HepG2 (cell line): ENCODE data around the gene OPRL1. TPM values are rescaled to one million over a fixed set of nuclear protein-coding genes. Genes with fewer than 3 reads are reported as not detected.

ENCODE experiments used
- AKAP8 ChIP-seq: sonication (generic); formaldehyde crosslinking; IDR thresholded peaks from 2 replicates; pipeline ENCODE4 v1.5.1; 2020; ENCODE audit warnings: mild to moderate bottlenecking, missing genetic modification reagents
- ETV6 ChIP-seq: sonication (generic); formaldehyde crosslinking; conservative IDR thresholded peaks from 2 replicates; pipeline ENCODE4 v1.4.0; 2020; ENCODE audit warnings: missing genetic modification reagents
- FOXJ3 ChIP-seq: sonication (generic); formaldehyde crosslinking; IDR thresholded peaks from 2 replicates; pipeline ENCODE4 v1.4.0; 2020; ENCODE audit warnings: missing genetic modification reagents, mild to moderate bottlenecking, borderline replicate concordance
- HNF1A ChIP-seq, 2 experiments: sonication (generic) in 1 of 2; formaldehyde crosslinking in 1 of 2; IDR thresholded peaks; 2 replicates each; pipeline versions ENCODE4 v1.4.0 to v1.6.1; 2016 to 2020; ENCODE audit warnings: borderline replicate concordance in 1 of 2, low read depth in 1 of 2, mild to moderate bottlenecking in 1 of 2, missing genetic modification reagents in 1 of 2
- MNT ChIP-seq: fragments of 450-650 bp; IDR thresholded peaks from 2 replicates; pipeline ENCODE4 v1.6.1; 2016
- POLR2G ChIP-seq: fragments of 200-400 bp; formaldehyde crosslinking; IDR thresholded peaks from 2 replicates; pipeline ENCODE4 v1.6.1; 2018; ENCODE audit warnings: mild to moderate bottlenecking, low read depth, low read length, moderate library complexity
- RARA ChIP-seq: IDR thresholded peaks from 2 replicates; pipeline ENCODE4 v1.6.1; 2016; ENCODE audit warnings: missing genetic modification reagents, missing compliant biosample characterization
- TSC22D2 ChIP-seq: sonication (generic); formaldehyde crosslinking; IDR thresholded peaks from 2 replicates; pipeline ENCODE4 v1.5.1; 2020; ENCODE audit warnings: missing genetic modification reagents, mild to moderate bottlenecking, borderline replicate concordance
- polyA plus RNA-seq, 8 experiments: library from polyadenylated mRNA; depleted of rRNA in 3 of 8; stranded (reverse) in 7 of 8; unstranded in 1 of 8; fragments of >200 nt; fragmentation: Illumina TruSeq in 4 of 8; extraction: Trizol in 4 of 8; gene quantifications; 2 replicates each; pipeline versions ENCODE4 v1.2.1 to v1.2.3, GENCODE V29; 2011 to 2016; ENCODE audit warnings: low read depth in 4 of 8, missing spikeins in 1 of 8, mixed read lengths in 1 of 8; ENCODE audit not compliant: insufficient read depth in 1 of 8
- total RNA-seq, 5 experiments: library from RNA; depleted of rRNA; stranded (reverse); fragments of >200 nt; fragmentation: Illumina TruSeq; extraction: Trizol; gene quantifications; 2 replicates each; pipeline ENCODE4 v1.2.3, GENCODE V29; 2016; ENCODE audit warnings: low read depth in 1 of 5
- TF ChIP-seq, protein P1 (sequence below): IDR thresholded peaks from 2 replicates; pipeline ENCODE4 v1.4.0; 2020; ENCODE audit warnings: mild to moderate bottlenecking, missing genetic modification reagents
- TF ChIP-seq, protein P2 (sequence below): IDR thresholded peaks from 2 replicates; pipeline ENCODE4 v1.6.1; 2016; ENCODE audit warnings: missing genetic modification reagents, missing compliant biosample characterization
- TF ChIP-seq, protein P3 (sequence below): sonication (generic); formaldehyde crosslinking; conservative IDR thresholded peaks from 2 replicates; pipeline ENCODE4 v1.4.0; 2020; ENCODE audit warnings: missing genetic modification reagents
- TF ChIP-seq, protein P4 (sequence below): IDR thresholded peaks from 2 replicates; pipeline ENCODE4 v1.6.1; 2012; ENCODE audit warnings: low read length, improper control_type of control experiment

OPRL1 gene
- total and polyA plus RNA-seq, 2 of the 13 experiments (the other 11 are each of a cell fraction or from before 2014, with no cell fraction given) = 0.35 to 0.71 TPM

GRCh38 chr20:64062596-64063388 is 17.1 kb upstream of the OPRL1 start, which contains the start of gene TCEA2 (continued):
- peak; percentile 73 for TF ChIP-seq MNT
- no peak for TF ChIP-seq FOXJ3 (CRISPR knock-in tag)
- TF ChIP-seq, protein P1, sequence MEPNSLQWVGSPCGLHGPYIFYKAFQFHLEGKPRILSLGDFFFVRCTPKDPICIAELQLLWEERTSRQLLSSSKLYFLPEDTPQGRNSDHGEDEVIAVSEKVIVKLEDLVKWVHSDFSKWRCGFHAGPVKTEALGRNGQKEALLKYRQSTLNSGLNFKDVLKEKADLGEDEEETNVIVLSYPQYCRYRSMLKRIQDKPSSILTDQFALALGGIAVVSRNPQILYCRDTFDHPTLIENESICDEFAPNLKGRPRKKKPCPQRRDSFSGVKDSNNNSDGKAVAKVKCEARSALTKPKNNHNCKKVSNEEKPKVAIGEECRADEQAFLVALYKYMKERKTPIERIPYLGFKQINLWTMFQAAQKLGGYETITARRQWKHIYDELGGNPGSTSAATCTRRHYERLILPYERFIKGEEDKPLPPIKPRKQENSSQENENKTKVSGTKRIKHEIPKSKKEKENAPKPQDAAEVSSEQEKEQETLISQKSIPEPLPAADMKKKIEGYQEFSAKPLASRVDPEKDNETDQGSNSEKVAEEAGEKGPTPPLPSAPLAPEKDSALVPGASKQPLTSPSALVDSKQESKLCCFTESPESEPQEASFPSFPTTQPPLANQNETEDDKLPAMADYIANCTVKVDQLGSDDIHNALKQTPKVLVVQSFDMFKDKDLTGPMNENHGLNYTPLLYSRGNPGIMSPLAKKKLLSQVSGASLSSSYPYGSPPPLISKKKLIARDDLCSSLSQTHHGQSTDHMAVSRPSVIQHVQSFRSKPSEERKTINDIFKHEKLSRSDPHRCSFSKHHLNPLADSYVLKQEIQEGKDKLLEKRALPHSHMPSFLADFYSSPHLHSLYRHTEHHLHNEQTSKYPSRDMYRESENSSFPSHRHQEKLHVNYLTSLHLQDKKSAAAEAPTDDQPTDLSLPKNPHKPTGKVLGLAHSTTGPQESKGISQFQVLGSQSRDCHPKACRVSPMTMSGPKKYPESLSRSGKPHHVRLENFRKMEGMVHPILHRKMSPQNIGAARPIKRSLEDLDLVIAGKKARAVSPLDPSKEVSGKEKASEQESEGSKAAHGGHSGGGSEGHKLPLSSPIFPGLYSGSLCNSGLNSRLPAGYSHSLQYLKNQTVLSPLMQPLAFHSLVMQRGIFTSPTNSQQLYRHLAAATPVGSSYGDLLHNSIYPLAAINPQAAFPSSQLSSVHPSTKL = peak; percentile 60
- no peak; the same call in 1 of the 2 replicates for TF ChIP-seq HNF1A (IDR thresholded peaks at IDR 0.05; ENCODE audit: low read depth)
- TF ChIP-seq HNF1A (CRISPR knock-in tag; IDR thresholded peaks at IDR 0.05; ENCODE audit: borderline replicate concordance) = peak; percentile 74; the same call in 1 of the 2 replicates
- TF ChIP-seq TSC22D2 (CRISPR knock-in tag) = peak; percentile 91
- TF ChIP-seq, protein P2, sequence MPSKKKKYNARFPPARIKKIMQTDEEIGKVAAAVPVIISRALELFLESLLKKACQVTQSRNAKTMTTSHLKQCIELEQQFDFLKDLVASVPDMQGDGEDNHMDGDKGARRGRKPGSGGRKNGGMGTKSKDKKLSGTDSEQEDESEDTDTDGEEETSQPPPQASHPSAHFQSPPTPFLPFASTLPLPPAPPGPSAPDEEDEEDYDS (CRISPR knock-in tag) = peak; percentile 81
- TF ChIP-seq, protein P3, sequence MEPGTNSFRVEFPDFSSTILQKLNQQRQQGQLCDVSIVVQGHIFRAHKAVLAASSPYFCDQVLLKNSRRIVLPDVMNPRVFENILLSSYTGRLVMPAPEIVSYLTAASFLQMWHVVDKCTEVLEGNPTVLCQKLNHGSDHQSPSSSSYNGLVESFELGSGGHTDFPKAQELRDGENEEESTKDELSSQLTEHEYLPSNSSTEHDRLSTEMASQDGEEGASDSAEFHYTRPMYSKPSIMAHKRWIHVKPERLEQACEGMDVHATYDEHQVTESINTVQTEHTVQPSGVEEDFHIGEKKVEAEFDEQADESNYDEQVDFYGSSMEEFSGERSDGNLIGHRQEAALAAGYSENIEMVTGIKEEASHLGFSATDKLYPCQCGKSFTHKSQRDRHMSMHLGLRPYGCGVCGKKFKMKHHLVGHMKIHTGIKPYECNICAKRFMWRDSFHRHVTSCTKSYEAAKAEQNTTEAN = peak; percentile 61; the same call in 1 of the 2 replicates
- TF ChIP-seq RARA (CRISPR knock-in tag) = peak; percentile 57
- TF ChIP-seq POLR2G = peak; percentile 93
- TF ChIP-seq, protein P4, sequence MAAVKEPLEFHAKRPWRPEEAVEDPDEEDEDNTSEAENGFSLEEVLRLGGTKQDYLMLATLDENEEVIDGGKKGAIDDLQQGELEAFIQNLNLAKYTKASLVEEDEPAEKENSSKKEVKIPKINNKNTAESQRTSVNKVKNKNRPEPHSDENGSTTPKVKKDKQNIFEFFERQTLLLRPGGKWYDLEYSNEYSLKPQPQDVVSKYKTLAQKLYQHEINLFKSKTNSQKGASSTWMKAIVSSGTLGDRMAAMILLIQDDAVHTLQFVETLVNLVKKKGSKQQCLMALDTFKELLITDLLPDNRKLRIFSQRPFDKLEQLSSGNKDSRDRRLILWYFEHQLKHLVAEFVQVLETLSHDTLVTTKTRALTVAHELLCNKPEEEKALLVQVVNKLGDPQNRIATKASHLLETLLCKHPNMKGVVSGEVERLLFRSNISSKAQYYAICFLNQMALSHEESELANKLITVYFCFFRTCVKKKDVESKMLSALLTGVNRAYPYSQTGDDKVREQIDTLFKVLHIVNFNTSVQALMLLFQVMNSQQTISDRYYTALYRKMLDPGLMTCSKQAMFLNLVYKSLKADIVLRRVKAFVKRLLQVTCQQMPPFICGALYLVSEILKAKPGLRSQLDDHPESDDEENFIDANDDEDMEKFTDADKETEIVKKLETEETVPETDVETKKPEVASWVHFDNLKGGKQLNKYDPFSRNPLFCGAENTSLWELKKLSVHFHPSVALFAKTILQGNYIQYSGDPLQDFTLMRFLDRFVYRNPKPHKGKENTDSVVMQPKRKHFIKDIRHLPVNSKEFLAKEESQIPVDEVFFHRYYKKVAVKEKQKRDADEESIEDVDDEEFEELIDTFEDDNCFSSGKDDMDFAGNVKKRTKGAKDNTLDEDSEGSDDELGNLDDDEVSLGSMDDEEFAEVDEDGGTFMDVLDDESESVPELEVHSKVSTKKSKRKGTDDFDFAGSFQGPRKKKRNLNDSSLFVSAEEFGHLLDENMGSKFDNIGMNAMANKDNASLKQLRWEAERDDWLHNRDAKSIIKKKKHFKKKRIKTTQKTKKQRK = no peak
- TF ChIP-seq AKAP8 (CRISPR knock-in tag) = peak; percentile 99
- peak; percentile 67; the same call in 1 of the 2 replicates for TF ChIP-seq ETV6 (CRISPR knock-in tag)
